Fibroblast of skin of abdomen (primary cell): Measurements from ENCODE around the gene DCAF7.

Experiments
- DNase-seq: peaks from one replicate; pipeline ENCODE4 v3.0.0-alpha.2; 2013

The DCAF7 gene

DNA sequence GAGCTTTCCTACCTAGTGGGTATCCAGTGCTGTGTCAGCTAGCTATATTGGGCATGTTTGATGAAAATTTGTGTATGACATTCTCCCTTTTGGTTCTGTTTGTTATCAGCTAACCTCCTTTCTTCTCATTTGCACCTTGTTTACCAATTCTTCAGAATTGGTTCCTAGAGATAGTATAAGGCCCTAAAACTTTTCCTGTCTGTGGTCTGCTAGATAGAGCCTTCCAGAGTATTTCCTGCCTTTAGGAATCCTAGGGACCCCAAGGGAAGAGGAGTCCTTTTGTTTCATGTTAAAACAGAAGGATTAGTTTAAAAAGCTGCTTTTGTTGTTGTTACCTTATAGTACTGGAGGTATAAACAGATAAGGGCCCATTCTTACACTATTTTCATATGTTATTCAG is 83.5 kb downstream of the DCAF7 start:
- no peak for DNase-seq

DNA sequence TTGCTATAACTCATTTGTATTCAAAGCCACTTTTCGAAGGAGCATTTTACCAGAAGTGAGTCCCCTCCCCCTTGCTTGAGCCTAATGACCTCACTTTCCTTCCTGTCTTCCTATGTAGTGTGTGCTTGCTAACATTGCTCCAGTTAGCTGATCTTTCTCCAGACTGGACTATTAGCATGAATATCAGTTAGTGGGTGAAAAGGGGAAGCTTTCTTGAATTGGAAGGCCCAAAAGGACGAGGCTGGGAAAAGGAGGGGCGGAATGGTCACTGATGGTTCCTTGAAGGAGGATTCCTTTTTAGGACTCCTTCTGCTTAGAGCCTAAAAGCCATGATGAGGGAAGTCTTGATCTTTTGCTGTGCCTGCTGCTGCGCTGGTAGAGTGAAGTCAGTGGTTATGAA is 83.9 kb downstream of the DCAF7 start:
- DNase-seq, result peak; percentile 7

DNA sequence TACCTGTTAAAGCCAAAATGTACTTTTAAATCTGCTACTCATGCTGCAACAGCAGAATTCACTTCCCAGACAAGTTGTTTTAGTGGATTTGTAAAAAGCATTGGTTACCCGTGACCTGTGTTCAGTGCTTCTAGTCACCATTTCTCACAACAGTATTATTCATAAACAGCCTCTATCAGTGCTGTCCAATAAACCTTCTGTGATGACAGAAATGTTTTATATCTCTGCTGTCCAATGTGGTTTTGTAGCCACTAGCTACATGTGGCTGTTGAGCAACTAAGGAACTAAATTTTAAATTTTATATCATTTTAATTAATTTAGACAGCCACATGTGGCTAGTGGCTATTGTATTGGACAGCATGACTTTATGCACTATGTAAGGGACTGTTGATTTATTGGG is 84.5 kb downstream of the DCAF7 start:
- DNase-seq, result peak; percentile 29

DNA sequence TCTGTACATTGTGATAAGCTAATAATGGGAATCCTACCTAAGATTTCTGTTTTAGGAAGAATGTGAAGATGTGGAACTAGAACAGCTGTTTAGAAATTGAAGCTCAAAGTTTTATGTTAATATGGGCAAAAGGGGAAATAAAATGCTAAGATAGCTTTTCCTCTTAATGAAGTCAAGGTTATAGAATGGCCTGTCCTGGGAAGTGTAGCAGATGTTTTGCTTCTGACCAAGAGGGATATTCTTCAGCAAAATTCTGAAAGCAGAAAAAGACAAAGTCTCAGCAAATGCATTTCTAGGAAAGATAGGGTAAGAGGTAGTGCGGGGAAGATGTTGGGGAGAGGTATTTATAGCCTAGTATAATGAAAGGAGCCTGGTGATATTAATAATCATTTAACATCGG is 85.0 kb downstream of the DCAF7 start:
- DNase-seq, result no peak

DNA sequence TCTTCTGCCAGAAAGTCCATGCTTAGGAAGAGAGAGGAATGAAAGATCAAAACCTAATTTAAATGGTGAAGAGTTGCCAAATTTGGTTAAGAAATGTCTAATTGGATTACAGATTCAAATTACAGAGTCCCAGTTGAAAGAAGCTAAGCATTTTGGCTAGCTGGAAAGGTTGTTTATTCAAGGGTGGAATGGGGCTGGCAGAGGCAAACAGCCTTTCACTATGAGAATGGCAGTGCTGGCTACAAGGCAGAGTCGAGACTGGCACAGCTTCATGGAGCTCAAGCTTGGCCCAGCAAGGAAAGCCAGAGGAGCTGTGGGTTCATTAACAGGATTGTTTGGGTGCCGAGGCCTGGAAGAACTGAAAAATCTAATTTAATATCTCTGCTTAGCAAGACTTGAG is 85.5 kb downstream of the DCAF7 start:
- DNase-seq, result no peak

DNA sequence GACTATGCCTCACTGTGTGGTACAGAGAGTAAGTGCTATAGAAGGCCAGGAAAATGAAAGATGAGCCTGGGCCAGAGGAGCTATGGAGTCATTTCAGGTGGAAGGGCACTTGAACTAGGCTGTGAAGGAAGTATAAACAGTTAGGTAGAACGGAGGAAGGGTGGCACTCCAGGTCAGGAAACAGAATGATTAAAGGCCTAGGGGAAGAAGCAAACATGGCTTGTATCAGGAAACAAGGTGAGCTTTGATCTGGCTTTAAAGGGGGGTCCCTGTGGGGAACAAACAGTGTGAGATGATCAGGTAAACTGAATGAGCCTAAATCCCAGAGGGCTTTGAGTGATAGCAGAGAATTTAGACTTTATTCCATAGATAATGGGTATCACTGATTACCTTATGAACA is 88.8 kb downstream of the DCAF7 start:
- DNase-seq, result no peak

DNA sequence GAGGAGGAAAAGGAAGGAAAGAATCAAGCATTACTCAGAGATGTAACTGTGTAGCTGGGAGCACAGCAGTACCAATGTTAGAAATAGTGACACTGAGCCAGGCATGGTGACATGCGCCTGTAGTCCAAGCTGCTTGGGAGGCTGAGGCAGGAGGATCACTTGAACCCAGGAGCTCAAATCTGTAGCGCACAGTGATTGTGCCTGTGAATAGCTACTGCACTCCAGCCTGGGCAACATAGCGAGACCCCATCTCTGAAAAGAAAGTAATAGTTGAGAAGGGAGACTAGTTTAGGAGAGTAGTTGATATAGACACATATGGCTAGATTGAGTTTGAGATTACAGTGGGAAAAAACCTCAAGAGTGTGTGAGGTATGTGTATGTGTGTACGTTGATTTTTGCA is 89.8 kb downstream of the DCAF7 start:
- DNase-seq, result no peak

DNA sequence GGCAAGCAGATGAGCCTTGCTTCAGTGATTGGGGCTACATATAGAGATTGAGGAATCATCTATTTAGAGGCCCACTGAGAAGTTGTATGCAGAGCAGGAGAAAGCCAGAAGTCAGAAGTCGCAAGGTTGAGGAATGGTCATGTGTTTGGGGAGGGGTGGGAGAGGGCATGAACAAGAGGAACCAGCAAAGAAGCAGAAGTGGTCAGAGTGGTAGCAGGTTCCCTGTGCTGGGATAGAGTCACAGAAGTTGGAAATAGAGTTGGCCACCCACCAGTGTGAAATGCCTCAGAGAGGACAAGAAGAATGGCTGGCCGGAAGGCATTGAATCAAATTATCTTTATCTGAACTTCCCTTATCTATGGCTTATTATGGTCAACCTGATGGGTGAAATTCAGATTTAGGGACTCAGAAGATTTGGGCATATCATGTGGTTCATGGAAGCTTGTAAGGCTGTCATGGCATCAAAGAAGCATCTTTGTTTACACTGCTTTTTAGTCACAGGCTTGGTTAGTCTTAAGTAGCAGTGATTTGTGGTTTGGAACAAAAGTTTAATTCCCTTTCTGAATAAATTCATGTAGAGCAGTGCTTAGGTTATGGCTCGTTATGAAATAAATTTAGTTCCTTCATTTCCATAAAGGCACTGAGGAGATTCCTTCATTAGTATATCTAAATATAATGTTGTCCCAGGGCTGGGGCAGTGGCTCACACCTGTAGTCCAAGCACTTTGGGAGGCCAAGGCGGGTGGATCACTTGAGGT is 91.6 kb downstream of the DCAF7 start:
- no peak for DNase-seq
